ENCODE results near the gene BMAL1.
A peak's percentile ranks its signal among the peaks of the same experiment; 100 is the strongest.

Gene BMAL1

DNA sequence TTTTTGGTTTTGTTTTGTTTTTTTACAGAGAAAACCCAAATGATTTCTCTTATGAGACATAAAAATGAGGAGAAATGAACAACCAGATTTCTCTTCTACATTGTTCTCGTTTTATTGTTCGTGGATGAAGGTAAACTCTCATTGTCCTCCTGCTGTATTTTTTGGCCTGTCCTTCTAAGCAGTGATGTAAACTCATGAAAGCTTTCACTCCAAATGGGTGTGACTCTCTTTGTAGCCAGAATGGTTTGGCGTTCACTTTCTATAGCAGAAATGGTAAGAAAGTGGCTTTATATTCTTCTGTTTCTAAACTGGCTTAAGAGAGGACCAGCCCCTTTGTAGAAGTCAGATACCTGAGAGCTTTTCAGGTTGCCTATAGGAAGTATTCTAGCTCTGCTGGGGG lies 15.5 kb upstream of the BMAL1 start:
- DNase-seq: no peak

- DNase-seq: peak; percentile 74
These were observed 8.8 kb upstream of the BMAL1 start for GRCh38 chr11:13268791-13269190.

DNA sequence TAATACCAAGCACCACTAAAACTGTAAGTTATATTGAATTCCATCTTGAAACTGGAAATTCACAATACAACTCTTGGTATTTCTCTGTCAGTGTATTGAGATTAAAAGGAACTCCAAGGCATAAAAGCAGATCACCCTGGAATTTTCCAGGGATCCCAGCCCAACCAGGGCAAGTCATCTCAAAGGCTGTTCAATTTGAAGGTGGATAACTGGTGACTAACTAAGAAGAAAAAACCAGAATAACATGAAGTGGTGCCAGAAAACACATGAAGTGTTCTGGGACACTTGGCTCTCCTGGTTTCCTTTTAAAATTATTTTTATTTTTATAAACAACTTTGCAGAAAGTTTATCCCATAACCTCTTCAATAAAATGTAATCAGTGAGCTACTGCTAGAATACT lies 7.8 kb upstream of the BMAL1 start:
- DNase-seq: peak; percentile 13

DNA sequence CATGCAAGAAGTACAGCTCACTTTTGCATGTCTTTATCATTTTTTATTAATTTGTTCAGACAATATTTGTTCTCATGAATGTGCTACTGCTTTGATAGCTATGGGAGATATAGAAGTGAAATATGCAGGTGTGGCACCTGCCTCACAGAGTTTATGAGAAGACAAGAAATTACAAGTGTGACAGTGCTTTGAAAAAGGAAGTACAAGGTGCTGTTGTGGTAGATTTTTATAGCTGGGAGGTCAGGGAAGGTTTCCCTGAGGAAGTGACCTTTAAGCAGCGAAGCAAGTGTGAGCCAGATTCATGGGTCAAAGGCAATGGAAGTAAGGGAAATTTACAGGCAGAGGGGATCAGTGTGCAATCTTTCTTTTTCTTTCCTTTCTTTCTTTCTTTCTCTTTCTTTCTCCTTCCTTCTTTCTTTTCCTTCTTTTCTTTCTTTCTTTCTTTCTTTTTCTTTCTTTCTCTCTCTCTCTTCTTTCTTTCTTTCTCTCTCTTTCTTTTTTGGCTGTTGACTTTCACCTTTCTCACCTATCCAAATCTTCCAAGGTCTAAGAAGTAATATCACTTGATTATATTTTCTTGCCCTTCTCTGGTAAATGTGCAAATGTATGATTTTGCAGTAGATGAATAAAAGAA lies 6.4 kb upstream of the BMAL1 start:
- no peak for DNase-seq

DNA sequence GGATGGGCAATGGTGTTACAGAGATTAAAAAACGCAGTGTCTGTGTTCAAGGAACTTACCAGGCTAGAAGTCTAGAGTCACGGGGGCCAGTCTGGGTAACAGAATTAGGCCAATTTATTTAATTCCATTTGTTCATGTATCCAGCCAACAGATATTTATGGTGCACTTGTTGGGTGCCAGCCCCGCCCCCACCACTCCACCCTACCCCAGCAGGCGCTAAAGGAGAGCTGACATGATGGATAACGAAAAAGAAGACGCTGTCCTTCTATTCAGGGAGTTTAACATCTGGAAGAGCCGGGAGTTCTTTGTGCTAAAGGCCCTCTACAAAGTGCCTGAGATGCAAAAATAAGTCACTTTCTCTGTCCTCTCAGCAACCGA lies 1.1 kb upstream of the BMAL1 start:
- no peak for DNase-seq

DNA sequence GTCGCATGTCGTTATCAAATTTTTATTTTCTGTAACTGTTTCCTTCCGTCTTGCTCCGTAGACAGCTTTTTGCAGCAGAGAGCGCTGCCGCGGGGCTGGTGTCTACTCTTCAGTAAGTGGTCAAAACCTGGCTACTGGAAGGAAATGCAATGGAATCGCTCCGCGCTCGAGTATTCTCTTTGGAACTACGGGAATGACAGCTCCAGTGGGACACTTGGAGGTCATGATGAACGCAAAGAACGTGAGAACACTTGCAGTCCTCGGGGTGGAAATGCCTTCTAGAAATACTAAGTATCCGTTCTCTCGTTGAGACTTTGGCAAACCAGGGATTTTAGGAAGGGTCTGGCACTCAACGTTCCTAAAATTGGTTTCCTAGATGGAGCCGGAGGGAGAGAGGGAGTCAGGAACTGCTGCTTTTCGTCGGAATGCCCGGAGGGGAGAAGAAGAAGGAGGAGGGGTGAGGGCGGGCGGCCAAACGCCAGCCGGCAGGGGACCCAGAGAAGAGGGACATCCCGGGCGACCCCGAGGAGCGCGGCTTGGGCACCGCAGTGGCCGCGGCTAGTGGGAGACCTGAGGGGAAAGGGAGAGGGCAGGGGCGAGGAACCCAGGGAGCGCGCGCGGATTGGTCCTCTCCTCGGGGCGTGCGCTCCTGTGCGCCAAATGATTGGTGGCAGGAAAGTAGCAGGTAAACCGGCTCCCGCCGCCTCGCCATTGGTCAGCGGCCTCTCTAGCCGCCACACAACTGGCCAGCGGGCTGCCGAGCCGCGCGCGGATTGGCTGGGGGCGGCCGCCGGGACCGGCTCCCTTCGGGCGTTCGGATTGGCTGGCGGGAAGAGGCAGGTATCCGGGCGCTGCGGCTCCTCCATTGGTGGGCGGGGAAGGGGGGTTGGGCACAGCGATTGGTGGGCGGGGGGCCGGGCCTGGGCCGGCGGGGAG lies 490 bp upstream of the BMAL1 start:
- DNase-seq: peak; percentile 93

GRCh38 chr11:13278609-13279486 lies 1.3 kb downstream of the BMAL1 start:
- DNase-seq: peak; percentile 46

DNA sequence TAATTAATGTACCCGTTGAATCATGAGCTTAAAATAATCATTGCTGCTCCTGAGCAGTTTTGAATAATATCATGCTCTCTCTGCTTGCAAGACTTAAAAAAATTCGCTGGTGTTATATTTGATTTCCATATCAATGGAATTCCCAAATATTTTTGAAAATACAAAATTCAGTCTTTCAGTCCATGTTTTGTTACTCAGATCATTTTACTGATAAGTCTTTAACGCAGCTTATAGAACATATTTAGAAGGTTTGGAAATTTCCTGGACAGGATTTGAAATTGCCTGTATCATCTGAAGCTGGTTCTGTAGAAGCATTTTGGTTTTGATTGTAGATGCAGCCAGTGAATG lies 1.9 kb downstream of the BMAL1 start:
- DNase-seq: no peak

DNA sequence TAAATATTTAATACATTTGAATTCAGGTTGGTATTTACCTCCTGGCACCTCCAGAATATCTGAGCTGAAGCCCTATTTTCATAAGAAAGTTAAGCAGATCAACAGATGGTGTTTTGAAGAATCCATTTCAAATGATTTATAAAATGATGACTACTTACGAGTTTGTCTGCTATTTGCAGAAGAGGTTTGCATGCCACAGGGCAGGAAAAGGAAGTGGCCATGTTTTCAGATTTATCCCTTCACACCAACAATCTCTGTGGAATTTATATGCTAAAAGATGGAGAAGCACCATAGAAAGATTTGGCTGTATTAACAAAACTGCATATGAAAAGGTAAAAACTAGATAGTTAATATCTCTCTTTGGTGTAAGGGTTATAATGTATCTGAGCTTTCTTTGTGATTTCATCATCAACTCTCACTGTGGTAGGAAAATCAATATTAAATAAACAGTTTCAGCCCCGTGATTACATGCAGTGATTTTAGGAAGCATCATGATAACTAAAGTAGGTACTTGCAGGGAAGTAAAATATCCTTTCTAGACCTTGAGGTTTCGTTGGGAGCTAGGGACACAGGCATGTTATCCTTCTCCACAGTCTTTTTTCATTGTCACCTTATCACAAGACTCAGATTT lies 2.6 kb downstream of the BMAL1 start:
- DNase-seq: no peak

DNA sequence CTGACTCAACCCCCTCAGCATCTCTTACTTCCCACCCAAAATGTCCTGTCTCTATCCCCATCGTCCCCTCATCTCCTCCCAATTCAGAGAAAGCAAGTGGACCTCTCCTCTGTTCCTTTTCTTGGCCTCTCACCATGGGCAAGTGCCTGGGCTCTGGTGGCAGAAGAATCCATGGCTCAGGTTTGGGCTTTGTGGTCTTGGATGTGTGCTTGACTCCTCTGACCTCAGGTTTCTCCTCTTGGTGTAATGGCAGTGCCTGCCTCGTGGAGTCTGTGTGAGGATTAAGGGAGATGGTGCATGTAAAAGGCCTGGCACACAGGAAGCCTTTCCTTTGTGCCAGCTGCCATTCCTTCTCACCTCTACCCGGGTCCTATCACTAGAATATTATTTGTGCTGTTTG lies 3.2 kb downstream of the BMAL1 start:
- DNase-seq: no peak

DNA sequence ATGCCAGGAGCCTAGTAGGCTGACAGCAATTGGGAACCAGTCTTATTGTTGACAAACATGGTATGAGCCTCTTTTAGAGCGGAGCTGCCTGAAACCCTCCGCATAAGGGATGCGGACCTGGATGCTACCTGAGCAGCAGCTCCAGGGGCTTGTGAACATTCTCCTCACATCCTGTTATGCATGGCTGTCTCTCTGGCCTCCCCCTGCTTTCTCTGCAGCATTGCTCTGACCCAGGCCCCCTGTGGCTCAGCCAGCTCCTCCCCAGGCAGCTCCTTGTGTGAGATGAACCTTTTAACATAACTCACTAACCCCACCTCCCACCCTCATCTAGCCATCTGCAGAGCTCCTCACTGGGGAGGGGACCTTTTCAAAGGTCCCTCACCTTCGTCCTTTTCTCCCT lies 6.0 kb downstream of the BMAL1 start:
- DNase-seq: no peak

DNA sequence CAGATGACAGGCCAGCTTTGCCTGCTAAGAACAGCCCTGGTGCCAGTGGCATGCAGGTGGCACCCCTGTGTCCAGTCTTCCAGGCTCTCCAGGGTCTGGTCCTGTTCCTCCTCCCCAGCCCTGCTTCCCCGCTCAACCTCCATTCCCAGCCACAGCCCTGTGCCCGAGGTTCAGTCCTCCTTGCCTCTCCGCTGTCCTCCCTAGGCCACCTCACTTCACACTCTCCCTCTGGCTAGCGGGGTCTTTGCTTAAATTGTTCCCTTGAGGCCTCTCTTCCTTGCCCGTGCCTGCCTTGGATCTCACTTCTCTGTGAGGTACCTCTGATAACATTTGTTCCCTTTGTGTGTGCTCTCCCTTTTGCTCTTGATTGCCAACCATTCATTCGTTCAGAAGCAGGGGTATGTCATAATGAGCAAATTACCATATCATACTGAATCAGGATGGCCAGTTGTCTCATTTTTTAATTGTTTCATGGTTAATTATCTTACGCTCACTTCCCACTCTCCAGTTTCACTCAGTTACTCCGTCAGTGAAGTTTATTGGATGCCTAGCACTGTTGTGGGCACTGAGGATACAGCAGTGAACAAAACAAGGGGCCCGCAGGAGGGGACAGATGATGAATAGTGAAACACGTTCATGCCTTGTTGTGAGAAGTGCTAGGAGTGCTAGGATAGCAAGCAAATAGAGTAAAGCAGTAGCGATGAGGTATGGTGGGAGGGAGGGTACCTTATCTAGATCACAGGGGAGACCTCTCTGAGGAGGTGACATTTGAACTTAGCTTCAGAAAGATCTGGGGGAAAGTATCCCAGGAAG lies 7.4 kb downstream of the BMAL1 start:
- no peak for DNase-seq

DNA sequence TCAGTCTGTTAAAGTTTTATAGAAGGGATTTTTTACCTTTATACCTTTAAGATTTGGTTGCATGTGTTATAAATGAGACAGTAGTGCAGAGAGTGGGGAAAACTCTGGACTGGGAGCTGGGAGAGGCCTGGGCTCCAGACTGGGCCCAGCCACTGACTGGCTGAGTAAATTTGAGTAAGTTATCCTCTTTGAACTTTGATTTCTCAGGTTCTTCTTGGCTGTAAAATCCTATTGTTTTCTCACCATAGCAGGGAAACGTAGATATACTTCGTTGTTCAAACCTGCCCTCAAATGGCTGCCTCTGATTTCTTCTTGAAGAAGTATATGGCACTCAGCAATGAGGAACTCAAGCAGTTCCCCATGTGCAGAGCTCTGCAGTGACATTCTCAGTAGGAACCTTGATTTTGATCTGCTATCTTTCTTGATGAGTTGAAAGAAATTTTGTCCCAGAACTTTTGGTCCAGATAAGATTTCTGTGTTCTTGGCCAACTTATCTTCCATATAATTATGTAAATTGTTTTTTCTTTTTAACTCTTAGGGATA lies 8.8 kb downstream of the BMAL1 start:
- no peak for DNase-seq

DNA sequence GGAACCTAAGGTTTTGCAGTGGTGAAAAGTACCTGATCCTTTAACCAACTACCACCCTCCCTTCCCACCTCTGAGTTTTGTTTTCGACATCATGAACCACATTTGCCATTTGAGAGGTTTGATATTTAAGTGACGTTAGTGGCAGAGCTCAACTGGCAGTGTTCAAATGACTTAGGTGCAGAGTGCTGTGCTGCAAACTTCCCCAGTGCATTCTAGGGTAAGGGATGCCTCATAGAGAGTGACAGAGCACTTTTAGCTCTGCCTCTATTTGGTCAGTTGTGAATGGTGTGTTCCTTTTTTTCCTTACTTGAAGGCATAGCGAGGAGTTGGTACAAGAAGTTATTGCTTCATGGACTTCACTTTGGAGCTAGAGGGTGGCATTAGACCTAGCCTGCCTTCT lies 9.4 kb downstream of the BMAL1 start:
- DNase-seq: no peak

- no peak for DNase-seq
These were observed 10.1 kb downstream of the BMAL1 start for GRCh38 chr11:13287681-13288080.

DNA sequence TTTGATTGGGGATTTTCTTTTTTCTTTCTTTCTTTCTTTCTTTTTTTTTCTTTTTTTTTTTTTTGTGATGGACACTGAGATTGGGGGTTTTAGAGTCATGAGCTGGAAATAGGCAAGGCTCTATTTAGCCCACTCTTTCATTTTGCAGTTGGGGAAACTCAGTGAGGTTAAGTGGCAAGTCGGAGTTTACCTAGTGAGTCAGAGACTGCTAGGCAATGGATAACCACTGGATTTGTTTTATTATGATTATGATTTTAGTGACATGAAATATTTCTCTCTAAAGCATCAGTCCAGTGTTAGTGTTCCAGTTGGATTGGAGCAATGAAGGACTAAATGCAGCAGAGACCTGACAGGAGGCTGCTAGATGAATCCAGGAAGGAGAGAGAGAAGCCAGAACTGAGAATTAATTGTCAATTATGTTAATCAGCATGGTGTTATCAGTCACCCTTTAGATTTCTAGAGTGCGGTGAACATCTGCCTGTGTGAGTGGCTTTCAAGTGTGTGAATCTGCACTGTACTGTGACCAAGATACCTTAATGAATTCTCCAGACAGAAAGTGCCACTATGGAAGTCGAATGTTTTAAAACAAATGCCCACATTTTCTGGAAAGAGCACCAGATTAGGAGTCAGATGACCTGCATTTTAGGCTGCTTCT lies 10.9 kb downstream of the BMAL1 start:
- DNase-seq: peak; percentile 86

- peak; percentile 86 for DNase-seq
These were observed 11.5 kb downstream of the BMAL1 start for GRCh38 chr11:13289081-13289480.

GRCh38 chr11:13290221-13290980 lies 12.8 kb downstream of the BMAL1 start:
- no peak for DNase-seq

- no peak for DNase-seq
These were observed 13.8 kb downstream of the BMAL1 start for GRCh38 chr11:13291361-13291760.

DNA sequence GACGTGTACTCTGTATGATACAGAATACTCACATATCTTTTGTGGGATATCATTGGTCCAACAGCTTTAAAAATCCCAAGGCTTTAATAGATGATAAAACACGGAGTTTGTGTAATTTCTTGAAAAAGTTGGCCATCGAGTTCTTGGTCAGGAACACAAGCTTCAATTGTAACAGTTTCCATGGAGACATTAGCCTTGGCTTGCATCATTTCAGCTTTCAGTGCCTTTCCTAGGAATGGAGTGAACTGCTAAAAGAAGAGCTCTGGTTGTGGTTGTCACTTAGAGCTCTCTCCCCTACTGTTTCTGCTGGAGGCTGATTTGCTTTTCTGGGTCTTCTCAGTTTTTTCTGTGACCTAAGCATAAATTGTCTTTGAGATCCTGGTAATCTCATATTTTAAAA lies 14.2 kb downstream of the BMAL1 start:
- DNase-seq: no peak

DNA sequence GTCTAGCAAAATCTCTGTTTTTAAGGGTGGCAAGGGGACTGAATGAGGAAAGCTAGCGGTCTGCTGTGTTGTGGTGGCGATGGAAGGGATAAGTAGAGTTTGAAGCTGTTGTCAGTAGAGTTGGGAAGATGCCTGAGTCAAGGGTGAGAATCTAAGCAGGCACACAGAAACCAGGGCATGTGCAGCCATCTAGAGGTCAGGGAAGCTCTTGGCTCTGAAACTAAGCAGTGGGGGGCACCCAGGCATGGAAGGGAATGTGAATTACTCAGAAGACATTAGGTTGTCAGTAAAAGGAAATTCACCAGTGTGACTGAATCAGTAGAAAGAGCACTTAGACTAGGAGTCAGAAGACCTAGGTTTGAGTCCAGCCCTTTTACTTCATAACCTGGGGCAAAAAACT lies 15.4 kb downstream of the BMAL1 start:
- DNase-seq: no peak
